Dermis blood vessel endothelial cell (primary cell): ENCODE data around the gene PCDHB4. TPM values are rescaled to one million over a fixed set of nuclear protein-coding genes. Genes with fewer than 3 reads are reported as not detected.
A peak's percentile ranks its signal among the peaks of the same experiment; 100 is the strongest.
"Not testable (repeated sequence)": the region's sequence is repeated elsewhere in the genome, so short reads cannot be mapped to it uniquely, and the experiment has no call there.

ENCODE experiments used
- DNase-seq: peaks from one replicate; pipeline ENCODE4 v3.0.0; 2010
- total RNA-seq: library from RNA; depleted of rRNA; stranded (reverse); fragments of >200 nt; gene quantifications from 2 replicates; pipeline ENCODE4 v1.2.3, GENCODE V29; 2014

Gene PCDHB4
- total RNA-seq, 1 donor from 2014 or later = 0.17 TPM

DNA sequence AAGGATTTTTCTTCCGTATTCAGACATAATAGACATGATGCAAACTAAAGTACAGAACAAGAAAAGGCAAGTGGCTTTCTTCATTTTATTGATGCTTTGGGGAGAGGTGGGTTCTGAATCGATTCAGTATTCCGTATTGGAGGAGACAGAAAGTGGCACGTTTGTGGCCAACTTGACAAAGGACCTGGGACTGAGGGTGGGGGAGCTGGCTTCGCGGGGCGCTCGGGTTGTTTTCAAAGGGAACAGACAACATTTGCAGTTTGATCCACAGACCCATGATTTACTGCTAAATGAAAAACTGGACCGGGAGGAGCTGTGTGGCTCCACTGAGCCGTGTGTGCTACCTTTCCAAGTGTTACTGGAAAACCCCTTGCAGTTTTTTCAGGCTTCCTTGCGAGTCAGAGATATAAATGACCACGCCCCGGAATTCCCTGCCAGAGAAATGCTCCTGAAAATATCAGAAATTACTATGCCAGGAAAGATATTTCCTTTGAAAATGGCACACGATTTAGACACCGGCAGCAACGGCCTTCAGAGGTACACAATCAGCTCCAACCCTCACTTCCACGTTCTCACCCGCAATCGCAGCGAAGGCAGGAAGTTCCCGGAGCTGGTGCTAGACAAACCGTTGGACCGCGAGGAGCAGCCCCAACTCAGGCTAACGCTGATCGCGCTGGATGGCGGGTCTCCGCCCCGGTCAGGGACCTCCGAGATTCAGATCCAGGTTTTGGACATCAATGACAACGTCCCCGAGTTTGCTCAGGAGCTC is 28.8 kb downstream of the PCDHB4 start:
- no peak for DNase-seq

DNA sequence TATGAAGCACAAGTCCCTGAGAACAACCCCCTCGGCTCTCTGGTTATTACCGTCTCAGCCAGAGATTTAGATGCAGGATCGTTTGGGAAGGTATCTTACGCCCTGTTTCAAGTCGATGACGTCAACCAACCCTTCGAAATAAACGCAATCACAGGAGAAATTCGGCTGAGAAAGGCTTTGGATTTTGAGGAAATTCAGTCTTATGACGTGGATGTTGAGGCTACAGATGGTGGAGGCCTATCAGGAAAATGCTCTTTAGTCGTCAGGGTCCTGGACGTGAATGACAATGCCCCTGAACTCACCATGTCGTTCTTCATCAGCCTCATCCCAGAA is 29.3 kb downstream of the PCDHB4 start:
- no peak for DNase-seq

DNA sequence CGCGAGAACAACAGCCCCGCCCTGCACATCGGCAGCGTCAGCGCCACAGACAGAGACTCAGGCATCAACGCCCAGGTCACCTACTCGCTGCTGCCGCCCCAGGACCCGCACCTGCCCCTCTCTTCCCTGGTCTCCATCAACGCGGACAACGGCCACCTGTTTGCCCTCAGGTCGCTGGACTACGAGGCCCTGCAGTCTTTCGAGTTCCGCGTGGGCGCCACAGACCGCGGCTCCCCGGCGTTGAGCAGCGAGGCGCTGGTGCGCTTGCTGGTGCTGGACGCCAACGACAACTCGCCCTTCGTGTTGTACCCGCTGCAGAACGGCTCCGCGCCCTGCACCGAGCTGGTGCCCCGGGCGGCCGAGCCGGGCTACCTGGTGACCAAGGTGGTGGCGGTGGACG is 30.0 kb downstream of the PCDHB4 start:
- DNase-seq = not testable (repeated sequence)

DNA sequence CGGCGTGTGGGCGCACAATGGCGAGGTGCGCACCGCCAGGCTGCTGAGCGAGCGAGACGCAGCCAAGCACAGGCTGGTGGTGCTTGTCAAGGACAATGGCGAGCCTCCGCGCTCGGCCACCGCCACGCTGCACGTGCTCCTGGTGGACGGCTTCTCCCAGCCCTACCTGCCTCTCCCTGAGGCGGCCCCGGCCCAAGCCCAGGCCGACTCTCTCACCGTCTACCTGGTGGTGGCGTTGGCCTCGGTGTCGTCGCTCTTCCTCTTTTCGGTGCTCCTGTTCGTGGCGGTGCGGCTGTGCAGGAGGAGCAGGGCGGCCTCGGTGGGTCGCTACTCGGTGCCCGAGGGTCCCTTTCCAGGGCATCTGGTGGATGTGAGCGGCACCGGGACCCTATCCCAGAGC is 30.5 kb downstream of the PCDHB4 start:
- not testable (repeated sequence) for DNase-seq

DNA sequence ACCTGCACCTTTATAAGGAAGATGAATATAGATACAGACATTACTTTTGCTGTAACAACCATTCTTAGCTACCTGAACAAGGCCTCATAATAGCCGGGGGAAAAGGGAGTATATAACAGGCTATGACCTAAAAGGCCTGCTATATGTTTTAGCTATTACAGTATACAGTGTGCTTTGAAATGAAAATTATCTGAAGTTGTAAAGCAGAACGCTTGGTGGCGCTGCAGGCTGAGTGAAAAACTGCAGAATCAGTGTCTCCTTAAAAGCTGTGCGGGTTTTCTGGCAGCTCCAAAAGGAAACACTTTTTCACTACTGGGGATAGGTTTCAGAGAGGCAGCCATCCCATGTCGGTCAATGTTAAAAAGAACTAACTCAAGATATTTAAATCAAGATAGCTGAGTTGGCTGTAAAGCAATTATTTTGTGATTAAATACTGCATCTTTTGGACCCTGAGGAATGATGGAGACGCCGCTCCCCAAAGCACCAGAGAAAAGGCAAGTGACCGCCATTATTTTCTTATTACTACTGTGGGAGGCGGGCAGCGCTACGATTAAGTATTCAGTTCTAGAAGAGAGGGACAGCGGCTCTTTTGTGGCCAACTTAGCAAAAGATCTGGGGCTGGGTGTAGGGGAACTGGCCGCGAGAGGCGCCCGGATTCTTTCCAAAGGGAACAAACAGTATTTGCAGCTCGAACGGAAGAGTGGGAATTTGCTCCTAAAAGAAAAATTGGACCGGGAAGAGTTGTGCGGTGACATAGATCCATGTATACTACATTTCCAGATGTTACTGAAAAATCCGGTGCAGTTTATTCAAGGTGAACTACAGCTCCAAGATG is 34.1 kb downstream of the PCDHB4 start:
- DNase-seq = no peak

DNA sequence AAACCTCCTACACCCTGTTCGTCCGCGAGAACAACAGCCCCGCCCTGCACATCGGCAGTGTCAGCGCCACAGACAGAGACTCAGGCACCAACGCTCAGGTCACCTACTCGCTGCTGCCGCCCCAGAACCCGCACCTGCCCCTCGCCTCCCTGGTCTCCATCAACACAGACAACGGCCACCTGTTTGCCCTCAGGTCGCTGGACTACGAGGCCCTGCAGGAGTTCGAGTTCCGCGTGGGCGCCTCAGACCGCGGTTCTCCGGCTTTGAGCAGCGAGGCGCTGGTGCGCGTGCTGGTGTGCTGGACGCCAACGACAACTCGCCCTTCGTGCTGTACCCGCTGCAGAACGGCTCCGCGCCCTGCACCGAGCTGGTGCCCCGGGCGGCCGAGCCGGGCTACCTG is 35.7 kb downstream of the PCDHB4 start:
- DNase-seq = not testable (repeated sequence)

DNA sequence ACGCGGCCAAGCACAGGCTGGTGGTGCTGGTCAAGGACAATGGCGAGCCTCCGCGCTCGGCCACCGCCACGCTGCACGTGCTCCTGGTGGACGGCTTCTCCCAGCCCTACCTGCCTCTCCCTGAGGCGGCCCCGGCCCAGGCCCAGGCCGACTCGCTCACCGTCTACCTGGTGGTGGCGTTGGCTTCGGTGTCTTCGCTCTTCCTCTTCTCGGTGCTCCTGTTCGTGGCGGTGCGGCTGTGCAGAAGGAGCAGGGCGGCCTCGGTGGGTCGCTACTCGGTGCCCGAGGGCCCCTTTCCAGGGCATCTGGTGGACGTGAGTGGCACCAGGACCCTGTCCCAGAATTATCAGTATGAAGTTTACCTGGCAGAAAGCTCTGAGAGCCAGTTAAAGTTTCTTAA is 36.3 kb downstream of the PCDHB4 start:
- not testable (repeated sequence) for DNase-seq

DNA sequence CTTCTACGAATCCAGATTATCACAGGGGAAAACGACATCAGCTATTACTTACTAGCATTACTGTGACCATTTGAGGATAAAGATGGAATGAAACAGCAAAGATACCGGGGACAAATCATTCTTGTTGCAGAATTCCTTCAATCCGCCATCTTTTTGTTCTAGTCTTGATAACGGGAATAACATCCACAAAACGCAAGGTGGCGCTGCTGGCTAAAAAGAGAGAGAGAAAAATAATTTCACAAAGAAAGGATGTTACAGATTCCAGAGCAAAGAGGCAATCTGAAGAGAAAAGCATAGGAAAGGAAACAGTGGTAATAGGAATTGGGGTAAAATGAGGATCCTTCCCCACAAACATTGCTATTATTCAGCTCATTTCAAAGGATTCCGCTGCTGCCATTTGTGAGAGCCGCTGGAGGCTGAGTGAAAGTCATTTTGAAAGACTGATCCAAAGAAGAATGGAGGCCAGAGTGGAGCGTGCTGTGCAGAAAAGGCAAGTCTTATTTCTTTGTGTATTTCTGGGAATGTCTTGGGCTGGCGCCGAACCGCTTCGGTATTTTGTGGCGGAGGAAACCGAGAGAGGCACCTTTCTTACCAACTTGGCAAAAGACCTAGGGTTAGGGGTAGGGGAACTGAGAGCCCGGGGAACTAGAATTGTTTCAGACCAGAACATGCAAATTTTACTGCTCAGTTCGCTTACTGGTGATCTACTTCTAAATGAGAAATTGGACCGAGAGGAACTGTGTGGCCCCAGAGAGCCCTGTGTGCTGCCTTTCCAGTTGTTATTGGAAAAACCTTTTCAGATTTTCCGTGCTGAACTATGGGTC is 51.0 kb downstream of the PCDHB4 start, which contains the start of gene PCDHB7:
PCDHB7 (plus strand) TSS at position 264 of the 824 bp plus-strand sequence; CDS start at position 456, 192 bp downstream.
- DNase-seq = peak; percentile 43

DNA sequence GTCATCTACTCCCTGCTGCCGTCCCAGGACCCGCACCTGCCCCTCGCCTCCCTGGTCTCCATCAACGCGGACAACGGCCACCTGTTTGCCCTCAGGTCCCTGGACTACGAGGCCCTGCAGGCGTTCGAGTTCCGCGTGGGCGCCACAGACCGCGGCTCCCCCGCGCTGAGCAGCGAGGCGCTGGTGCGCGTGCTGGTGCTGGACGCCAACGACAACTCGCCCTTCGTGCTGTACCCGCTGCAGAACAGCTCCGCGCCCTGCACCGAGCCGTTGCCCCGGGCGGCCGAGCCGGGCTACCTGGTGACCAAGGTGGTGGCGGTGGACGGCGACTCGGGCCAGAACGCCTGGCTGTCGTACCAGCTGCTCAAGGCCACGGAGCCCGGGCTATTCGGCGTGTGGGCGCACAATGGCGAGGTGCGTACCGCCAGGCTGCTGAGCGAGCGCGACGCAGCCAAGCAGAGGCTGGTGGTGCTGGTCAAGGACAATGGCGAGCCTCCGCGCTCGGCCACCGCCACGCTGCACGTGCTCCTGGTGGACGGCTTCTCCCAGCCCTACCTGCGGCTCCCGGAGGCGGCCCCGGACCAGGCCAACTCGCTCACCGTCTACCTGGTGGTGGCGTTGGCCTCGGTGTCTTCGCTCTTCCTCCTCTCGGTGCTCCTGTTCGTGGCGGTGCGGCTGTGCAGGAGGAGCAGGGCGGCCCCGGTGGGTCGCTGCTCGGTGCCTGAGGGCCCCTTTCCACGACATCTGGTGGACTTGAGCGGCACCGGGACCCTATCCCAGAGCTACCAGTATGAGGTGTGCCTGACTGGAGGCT is 52.9 kb downstream of the PCDHB4 start:
- not testable (repeated sequence) for DNase-seq

Other genes with a start within 250 kb of the PCDHB4 start
- gene PCDHA12, start 246.5 kb upstream of the PCDHB4 start, total RNA-seq = 0.17 TPM in 1 of 2 replicates, not detected in the other
- under 0.01 TPM in 1 of 2 replicates, not detected in the other for gene PCDHA13, start 239.7 kb upstream of the PCDHB4 start, total RNA-seq
- under 0.01 and 0.17 TPM in 2 replicates for gene PCDHAC1, start 195.5 kb upstream of the PCDHB4 start, total RNA-seq
- 0.28 and 0.34 TPM in 2 replicates for gene PCDHAC2, start 155.3 kb upstream of the PCDHB4 start, total RNA-seq
- not detected in 2 replicates for gene PCDHB1, start 70.4 kb upstream of the PCDHB4 start, total RNA-seq
- gene PCDHB2, start 27.2 kb upstream of the PCDHB4 start, total RNA-seq = 0.88 and 1.4 TPM in 2 replicates
- 0.51 TPM in 2 replicates for gene PCDHB3, start 21.3 kb upstream of the PCDHB4 start, total RNA-seq
- 1.2 and 1.7 TPM in 2 replicates for gene PCDHB5, start 13.4 kb downstream of the PCDHB4 start, total RNA-seq
- 0.05 and 0.17 TPM in 2 replicates for gene PCDHB6, start 28.2 kb downstream of the PCDHB4 start, total RNA-seq
- gene PCDHB7, start 50.8 kb downstream of the PCDHB4 start, total RNA-seq = 0.68 and 0.74 TPM in 2 replicates
- 0.14 and 0.34 TPM in 2 replicates for gene PCDHB8, start 56.0 kb downstream of the PCDHB4 start, total RNA-seq
- gene PCDHB16, start 60.6 kb downstream of the PCDHB4 start, total RNA-seq = 0.17 and 0.23 TPM in 2 replicates
- gene PCDHB9, start 65.3 kb downstream of the PCDHB4 start, total RNA-seq = 0.14 and 0.17 TPM in 2 replicates
- gene PCDHB10, start 70.5 kb downstream of the PCDHB4 start, total RNA-seq = 0.51 and 0.70 TPM in 2 replicates
- 0.17 and 0.19 TPM in 2 replicates for gene PCDHB11, start 77.8 kb downstream of the PCDHB4 start, total RNA-seq
- 0.47 and 0.68 TPM in 2 replicates for gene PCDHB12, start 86.9 kb downstream of the PCDHB4 start, total RNA-seq
- 1.4 TPM in 2 replicates for gene PCDHB13, start 92.1 kb downstream of the PCDHB4 start, total RNA-seq
- gene PCDHB14, start 101.5 kb downstream of the PCDHB4 start, total RNA-seq = 0.98 and 1.0 TPM in 2 replicates
- gene PCDHB15, start 123.6 kb downstream of the PCDHB4 start, total RNA-seq = 0.65 and 1.0 TPM in 2 replicates
- gene SLC25A2, start 182.2 kb downstream of the PCDHB4 start, total RNA-seq = 0.09 and 0.34 TPM in 2 replicates
- 60.6 and 78.3 TPM in 2 replicates for gene TAF7, start 199.0 kb downstream of the PCDHB4 start, total RNA-seq
- gene PCDHGA1, start 208.7 kb downstream of the PCDHB4 start, total RNA-seq = 0.33 and 0.34 TPM in 2 replicates
- 1.4 TPM in 2 replicates for gene PCDHGA2, start 216.9 kb downstream of the PCDHB4 start, total RNA-seq
- 0.70 and 1.2 TPM in 2 replicates for gene PCDHGA3, start 222.0 kb downstream of the PCDHB4 start, total RNA-seq
- gene PCDHGB1, start 228.3 kb downstream of the PCDHB4 start, total RNA-seq = 1.4 and 1.5 TPM in 2 replicates
- gene PCDHGA4, start 233.2 kb downstream of the PCDHB4 start, total RNA-seq = 2.2 and 3.4 TPM in 2 replicates
- gene PCDHGB2, start 238.2 kb downstream of the PCDHB4 start, total RNA-seq = 0.51 and 1.7 TPM in 2 replicates
- gene PCDHGA5, start 242.3 kb downstream of the PCDHB4 start, total RNA-seq = 0.74 and 0.85 TPM in 2 replicates
- 3.6 and 3.7 TPM in 2 replicates for gene PCDHGB3, start 248.4 kb downstream of the PCDHB4 start, total RNA-seq